ENCODE data around the gene MAU2.
"Not testable (repeated sequence)": the region's sequence is repeated elsewhere in the genome, so short reads cannot be mapped to it uniquely, and the experiment has no call there.

MAU2 gene

GRCh38 chr19:19349365-19349764, 28.7 kb downstream of the MAU2 start:
- no peak for DNase-seq

- DNase-seq, result not testable (repeated sequence)
Observed at GRCh38 chr19:19350756-19351155, 30.1 kb downstream of the MAU2 start.

- no peak for DNase-seq
Observed at GRCh38 chr19:19352823-19353222, 32.2 kb downstream of the MAU2 start.

- DNase-seq, result no peak
Observed at GRCh38 chr19:19354007-19354406, 33.4 kb downstream of the MAU2 start.

GRCh38 chr19:19354932-19355331, 34.3 kb downstream of the MAU2 start:
- DNase-seq, result no peak

- DNase-seq, result no peak
Observed at GRCh38 chr19:19355606-19356139, 35.0 kb downstream of the MAU2 start.

- DNase-seq, result no peak
Observed at GRCh38 chr19:19356500-19356899, 35.9 kb downstream of the MAU2 start.

GRCh38 chr19:19356901-19357566, 36.4 kb downstream of the MAU2 start:
- DNase-seq, result no peak

GRCh38 chr19:19361075-19361594, 40.5 kb downstream of the MAU2 start:
- DNase-seq, result peak; percentile 52

- DNase-seq, result no peak
Observed at GRCh38 chr19:19362075-19362474, 41.4 kb downstream of the MAU2 start.

GRCh38 chr19:19366434-19367396, 46.1 kb downstream of the MAU2 start:
- peak; percentile 58 for DNase-seq

- DNase-seq, result no peak
Observed at GRCh38 chr19:19368087-19368486, 47.5 kb downstream of the MAU2 start.

GRCh38 chr19:19371059-19371458, 50.4 kb downstream of the MAU2 start:
- DNase-seq, result no peak

GRCh38 chr19:19372656-19373416, 52.2 kb downstream of the MAU2 start:
- DNase-seq, result peak; percentile 59

- no peak for DNase-seq
Observed at GRCh38 chr19:19379527-19379926, 58.9 kb downstream of the MAU2 start.

- not testable (repeated sequence) for DNase-seq
Observed at GRCh38 chr19:19380316-19380715, 59.7 kb downstream of the MAU2 start.

GRCh38 chr19:19381007-19381926, 60.6 kb downstream of the MAU2 start:
- DNase-seq, result no peak

- DNase-seq, result no peak
Observed at GRCh38 chr19:19382118-19382517, 61.5 kb downstream of the MAU2 start.

- no peak for DNase-seq
Observed at GRCh38 chr19:19384486-19384885, 63.9 kb downstream of the MAU2 start.

- peak; percentile 100 for DNase-seq
Observed at GRCh38 chr19:19385131-19385895, 64.7 kb downstream of the MAU2 start.
